Activated naive CD4-positive, alpha-beta T cell treated with anti-CD3 and anti-CD28 coated beads for 36 hours (primary cell): ENCODE measurements around the gene CDCA4. TPM values are rescaled to one million over a fixed set of nuclear protein-coding genes. Genes with fewer than 3 reads are reported as not detected.

Experiments used
- CTCF ChIA-PET: fragments of 350-600 bp; sonication (Branson Sonifier 250); formaldehyde crosslinking; loops from one replicate; lab custom pipeline; 2021; ENCODE audit warnings: antibody characterized with exemption; lab: Charles Lee
- DNase-seq: peaks from one replicate; pipeline ENCODE4 v3.0.0-alpha.2; 2020
- H3K27ac Mint-ChIP-seq: one replicate; pipeline ENCODE4 v1.8.0; 2021; ENCODE audit warnings: mild to moderate bottlenecking, mixed read lengths
- H3K27me3 Mint-ChIP-seq: one replicate; pipeline ENCODE4 v1.8.0; 2021; ENCODE audit warnings: low read depth, mixed read lengths
- H3K36me3 Mint-ChIP-seq: one replicate; pipeline ENCODE4 v1.8.0; 2021; ENCODE audit warnings: low read depth, mixed read lengths
- H3K4me1 Mint-ChIP-seq: one replicate; pipeline ENCODE4 v1.8.0; 2021; ENCODE audit warnings: low read depth, mixed read lengths
- H3K4me3 Mint-ChIP-seq: one replicate; pipeline ENCODE4 v1.8.0; 2021; ENCODE audit warnings: mild to moderate bottlenecking, moderate library complexity, mixed read lengths
- H3K9me3 Mint-ChIP-seq: one replicate; pipeline ENCODE4 v1.8.0; 2021; ENCODE audit warnings: mixed read lengths
- intact Hi-C: fragments of 100-400 bp; cut with micrococcal nuclease; formaldehyde crosslinking; loops from one replicate; pipeline ENCODE4 v1.15.1; 2023
- total RNA-seq, 2 experiments: library from RNA; stranded (reverse); gene quantifications; one replicate each; pipeline ENCODE4 v1.2.3, GENCODE V29; 2021

Gene CDCA4
- total RNA-seq, 2 experiments from 2014 or later = 59.6 to 60.4 TPM

DNA sequence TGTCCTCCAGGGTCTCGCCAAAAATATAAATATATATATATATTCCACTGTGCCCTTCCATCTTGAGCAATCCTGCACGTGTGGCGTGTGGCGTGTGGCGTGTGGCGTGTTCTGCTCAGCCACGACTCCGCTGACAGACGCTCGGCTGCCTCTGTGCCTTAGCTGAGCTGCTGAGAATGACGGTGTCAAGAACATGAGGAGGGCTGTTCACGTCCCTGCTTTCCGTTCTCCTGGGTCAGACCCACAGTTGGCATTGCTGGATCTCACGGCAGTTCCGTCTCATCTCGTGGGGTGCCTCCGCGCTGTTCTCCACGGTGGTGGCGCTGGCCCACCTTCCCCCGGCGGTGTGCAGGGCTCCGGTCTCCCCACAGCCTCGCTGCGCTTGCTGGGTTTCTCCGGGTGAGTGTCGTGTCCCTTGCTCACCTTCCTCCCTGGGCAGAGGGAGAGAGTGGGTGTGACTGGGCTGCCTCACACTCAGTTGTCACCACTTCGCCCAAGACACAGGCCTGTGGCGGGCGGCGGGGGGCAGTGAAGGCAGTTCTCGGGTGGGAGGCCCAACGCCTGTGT, 34.9 kb upstream of the CDCA4 start:
- H3K4me3 Mint-ChIP-seq = no peak overlapping the region
- peaks cover 24% of the 10 kb centered on the region for H3K36me3 Mint-ChIP-seq
- CTCF ChIA-PET = interaction anchor here (1.3 kb wide), 1 partner anchor 31 kb away, joined by 3 read pairs; no protein-coding TSS in a partner anchor
- H3K27ac Mint-ChIP-seq = no peak overlapping the region
- H3K27me3 Mint-ChIP-seq = no peaks in the 10 kb centered on the region
- DNase-seq = no peak
- H3K4me1 Mint-ChIP-seq = peaks cover 34% of the 10 kb centered on the region
- intact Hi-C loops = no loop called here
- no peaks in the 10 kb centered on the region for H3K9me3 Mint-ChIP-seq

DNA sequence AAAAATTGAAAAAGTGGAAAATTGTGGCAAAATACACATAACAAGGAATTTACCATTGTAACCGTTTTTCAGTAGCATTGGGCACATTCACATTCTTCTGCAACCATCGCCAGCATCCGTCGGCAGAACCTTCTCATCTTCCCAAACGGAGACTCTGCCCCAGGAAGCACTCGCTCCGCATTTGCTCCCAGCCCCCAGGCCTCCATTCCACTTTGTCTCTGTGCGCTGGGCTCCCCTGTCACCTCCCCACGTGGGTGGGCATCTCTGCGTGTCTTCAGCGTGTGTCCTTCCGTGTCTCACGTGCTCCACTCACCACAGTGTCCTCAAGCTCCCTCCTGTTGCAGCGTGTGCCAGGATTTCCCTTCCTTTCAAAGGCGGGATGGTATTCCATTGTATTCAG, 34.5 kb upstream of the CDCA4 start:
- H3K4me1 Mint-ChIP-seq = peaks cover 29% of the 10 kb centered on the region

GRCh38 chr14:105053996-105054395, 33.1 kb upstream of the CDCA4 start:
- Mint-ChIP-seq H3K36me3 (peaks cover 26% of the 10 kb centered on the region), H3K27ac (peak overlapping the region; percentile 50), H3K9me3 (no peaks in the 10 kb centered on the region), H3K4me1 (peaks cover 16% of the 10 kb centered on the region), H3K4me3 (no peak overlapping the region), H3K27me3 (no peaks in the 10 kb centered on the region)
- CTCF ChIA-PET = interaction anchor here (1.3 kb wide), 2 partner anchors 8 to 78 kb away, joined by 4 to 9 read pairs; no protein-coding TSS in a partner anchor
- no peak for DNase-seq
- intact Hi-C loops = no loop called here

More for the DNA sequence above, 34.5 kb upstream of the CDCA4 start:
- H3K4me3 Mint-ChIP-seq = no peak overlapping the region
- H3K9me3 Mint-ChIP-seq = no peaks in the 10 kb centered on the region
- intact Hi-C loops = no loop called here
- DNase-seq = no peak
- H3K27me3 Mint-ChIP-seq = no peaks in the 10 kb centered on the region
- CTCF ChIA-PET = interaction anchor here (1.3 kb wide), 1 partner anchor 32 kb away, joined by 3 read pairs; no protein-coding TSS in a partner anchor
- H3K27ac Mint-ChIP-seq = no peak overlapping the region
- H3K36me3 Mint-ChIP-seq = peaks cover 24% of the 10 kb centered on the region

- intact Hi-C loops = no loop called here
- no peaks in the 10 kb centered on the region for H3K27me3 Mint-ChIP-seq
- H3K4me1 Mint-ChIP-seq = peaks cover 10% of the 10 kb centered on the region
- peaks cover 25% of the 10 kb centered on the region for H3K36me3 Mint-ChIP-seq
- H3K4me3 Mint-ChIP-seq = no peak overlapping the region
- no peak for DNase-seq
- H3K9me3 Mint-ChIP-seq = no peaks in the 10 kb centered on the region
- H3K27ac Mint-ChIP-seq = no peak overlapping the region
- CTCF ChIA-PET = interaction anchor here (0.6 to 1.3 kb wide), 2 partner anchors 77 to 94 kb away, joined by 4 read pairs; no protein-coding TSS in a partner anchor
Measured at GRCh38 chr14:105053421-105053820, 32.5 kb upstream of the CDCA4 start.

DNA sequence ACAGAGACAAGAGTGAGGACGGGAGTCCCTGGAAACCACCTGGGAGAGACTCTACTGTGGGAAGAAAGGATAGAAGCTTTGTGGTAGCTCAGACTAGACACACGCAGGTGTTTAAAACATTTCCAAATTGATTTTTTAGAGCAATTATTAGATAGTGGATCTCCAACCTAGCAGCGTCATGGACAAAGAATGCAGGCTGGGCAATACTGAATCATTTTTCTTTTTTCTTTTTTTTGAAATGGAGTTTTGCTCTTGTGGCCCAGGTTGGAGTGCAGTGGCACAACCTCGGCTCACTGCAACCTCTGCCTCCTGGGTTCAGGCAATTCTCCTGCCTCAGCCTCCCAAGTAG, 31.2 kb upstream of the CDCA4 start:
- Mint-ChIP-seq H3K27me3 (no peaks in the 10 kb centered on the region), H3K36me3 (peaks cover 23% of the 10 kb centered on the region), H3K9me3 (no peaks in the 10 kb centered on the region), H3K4me1 (peaks cover 6% of the 10 kb centered on the region), H3K4me3 (no peak overlapping the region), H3K27ac (no peak overlapping the region)
- intact Hi-C loops = no loop called here
- CTCF ChIA-PET = no interaction called here
- DNase-seq = no peak

DNA sequence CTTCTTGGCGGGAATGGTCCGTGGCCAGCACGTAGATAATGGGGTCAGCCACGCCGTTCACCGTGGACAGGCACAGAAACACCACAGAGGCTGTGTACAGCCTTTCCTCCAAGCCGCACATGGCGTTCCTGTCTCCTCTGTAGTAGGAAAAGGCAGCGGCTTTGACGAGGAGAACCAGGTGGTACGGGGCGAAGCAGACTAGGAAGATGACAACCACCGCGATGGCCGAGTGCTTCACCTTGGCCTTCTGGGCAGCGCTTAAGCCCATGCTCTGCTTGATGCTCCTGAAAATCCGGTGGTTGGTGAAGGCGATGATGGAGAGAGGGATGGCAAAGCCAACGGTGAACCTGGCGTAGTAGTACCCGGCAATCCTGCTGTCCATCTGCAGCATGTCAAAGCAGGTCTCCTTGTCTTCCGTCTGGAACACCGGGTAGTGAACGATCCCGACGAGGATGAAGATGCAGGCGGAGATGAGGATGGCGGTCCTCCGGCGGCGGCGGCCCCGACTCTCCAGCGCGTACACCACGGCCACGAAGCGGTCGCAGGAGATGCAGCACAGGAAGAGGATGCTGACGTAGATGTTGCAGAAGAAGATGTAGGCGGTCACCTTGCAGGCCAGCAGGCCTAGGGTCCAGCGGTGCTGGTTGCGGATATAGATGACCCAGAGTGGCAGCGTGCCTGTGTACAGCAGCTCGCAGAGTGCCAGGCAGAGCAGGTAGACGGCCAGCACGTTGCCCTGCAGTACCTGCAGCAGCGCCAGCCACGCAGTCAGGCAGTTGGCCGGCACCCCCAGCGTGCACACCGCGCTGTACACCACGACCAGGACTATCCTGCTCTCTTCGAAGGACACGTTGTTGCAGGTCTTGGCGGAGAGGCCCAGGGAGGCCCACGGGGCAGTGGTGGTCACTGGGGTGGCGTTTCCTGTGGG, 30.6 kb upstream of the CDCA4 start:
- CTCF ChIA-PET = no interaction called here
- H3K27me3 Mint-ChIP-seq = no peaks in the 10 kb centered on the region
- peaks cover 19% of the 10 kb centered on the region for H3K36me3 Mint-ChIP-seq
- H3K9me3 Mint-ChIP-seq = no peaks in the 10 kb centered on the region
- DNase-seq = no peak
- H3K27ac Mint-ChIP-seq = no peak overlapping the region
- no peak overlapping the region for H3K4me3 Mint-ChIP-seq
- peaks cover 6% of the 10 kb centered on the region for H3K4me1 Mint-ChIP-seq
- intact Hi-C loops = no loop called here

- CTCF ChIA-PET = no interaction called here
- intact Hi-C loops = no loop called here
- no peaks in the 10 kb centered on the region for H3K9me3 Mint-ChIP-seq
- peaks cover 11% of the 10 kb centered on the region for H3K4me1 Mint-ChIP-seq
- no peak for DNase-seq
- H3K36me3 Mint-ChIP-seq = peaks cover 19% of the 10 kb centered on the region
- no peak overlapping the region for H3K4me3 Mint-ChIP-seq
- no peaks in the 10 kb centered on the region for H3K27me3 Mint-ChIP-seq
- no peak overlapping the region for H3K27ac Mint-ChIP-seq
Measured at GRCh38 chr14:105050551-105050897, 29.6 kb upstream of the CDCA4 start.

- DNase-seq = no peak
- H3K27me3 Mint-ChIP-seq = no peaks in the 10 kb centered on the region
- intact Hi-C loops = loop anchor here (5.0 kb wide), 2 partner anchors 37 to 38 kb away; no protein-coding TSS in a partner anchor
- CTCF ChIA-PET = interaction anchor here (0.6 kb wide), 1 partner anchor 220 kb away, joined by 5 read pairs; no protein-coding TSS in a partner anchor
- peaks cover 13% of the 10 kb centered on the region for H3K36me3 Mint-ChIP-seq
- no peaks in the 10 kb centered on the region for H3K9me3 Mint-ChIP-seq
- no peak overlapping the region for H3K4me3 Mint-ChIP-seq
- H3K4me1 Mint-ChIP-seq = peaks cover 9% of the 10 kb centered on the region
- no peak overlapping the region for H3K27ac Mint-ChIP-seq
Measured at GRCh38 chr14:105049753-105050550, 29.1 kb upstream of the CDCA4 start.

- no peaks in the 10 kb centered on the region for H3K27me3 Mint-ChIP-seq
- DNase-seq = peak; percentile 42
- no peaks in the 10 kb centered on the region for H3K9me3 Mint-ChIP-seq
- H3K27ac Mint-ChIP-seq = no peak overlapping the region
- H3K4me1 Mint-ChIP-seq = peaks cover 5% of the 10 kb centered on the region
- peaks cover 10% of the 10 kb centered on the region for H3K36me3 Mint-ChIP-seq
- intact Hi-C loops = loop anchor here (5.0 kb wide), 2 partner anchors 35 to 40 kb away; no protein-coding TSS in a partner anchor
- CTCF ChIA-PET = interaction anchor here (0.8 to 7.5 kb wide), 6 partner anchors 10 to 159 kb away, joined by 3 to 129 read pairs (median 5); no protein-coding TSS in a partner anchor
- no peak overlapping the region for H3K4me3 Mint-ChIP-seq
Measured at GRCh38 chr14:105047283-105048016, 26.6 kb upstream of the CDCA4 start.

DNA sequence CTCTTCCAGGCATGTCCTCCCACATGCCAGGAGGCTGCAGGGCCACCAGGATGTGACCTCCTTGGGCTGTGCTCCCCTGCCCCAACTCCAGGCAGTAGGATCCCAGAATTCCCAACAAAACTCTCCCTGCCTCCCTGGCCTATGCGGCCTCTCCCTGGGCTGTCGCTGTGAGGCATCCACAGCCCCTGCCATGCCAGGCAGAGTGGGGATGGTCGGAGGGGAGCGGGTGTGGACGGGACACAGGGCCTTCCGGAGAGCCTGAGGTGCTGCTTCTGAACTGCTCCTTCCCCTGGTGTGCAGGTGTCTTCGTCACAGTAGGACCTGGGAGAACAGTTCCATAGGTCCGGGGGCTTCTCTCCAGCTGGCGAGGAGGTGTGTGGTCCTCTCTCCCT, 26.0 kb upstream of the CDCA4 start:
- Mint-ChIP-seq H3K27me3 (no peaks in the 10 kb centered on the region), H3K36me3 (peaks cover 9% of the 10 kb centered on the region), H3K4me3 (no peak overlapping the region), H3K4me1 (peaks cover 5% of the 10 kb centered on the region), H3K27ac (no peak overlapping the region), H3K9me3 (no peaks in the 10 kb centered on the region)
- intact Hi-C loops = loop anchor here (5.0 kb wide), 2 partner anchors 35 to 40 kb away; no protein-coding TSS in a partner anchor
- DNase-seq = no peak
- CTCF ChIA-PET = interaction anchor here (0.6 to 7.5 kb wide), 17 partner anchors 9 to 369 kb away, joined by 3 to 129 read pairs (median 7); partner anchors contain the start of genes CLBA1 and GPR132

- DNase-seq = peak; percentile 95
- H3K4me1 Mint-ChIP-seq = peaks cover 5% of the 10 kb centered on the region
- H3K4me3 Mint-ChIP-seq = no peak overlapping the region
- no peaks in the 10 kb centered on the region for H3K9me3 Mint-ChIP-seq
- H3K36me3 Mint-ChIP-seq = peaks cover 1% of the 10 kb centered on the region
- no peak overlapping the region for H3K27ac Mint-ChIP-seq
- CTCF ChIA-PET = interaction anchor here (0.6 to 7.5 kb wide), 28 partner anchors 9 to 300 kb away, joined by 3 to 129 read pairs (median 6); partner anchors contain the start of genes AHNAK2, CDCA4, CLBA1 and GPR132
- H3K27me3 Mint-ChIP-seq = no peaks in the 10 kb centered on the region
- intact Hi-C loops = loop anchor here (1.0 to 5.0 kb wide), 7 partner anchors 13 to 150 kb away; partner anchors contain the start of gene CDCA4
Measured at GRCh38 chr14:105045710-105046326, 24.9 kb upstream of the CDCA4 start.
